ENCODE results near the gene WNT9A.

Gene WNT9A

GRCh38 chr1:227895828-227896685 is 51.7 kb downstream of the WNT9A start:
- DNase-seq = no peak

- DNase-seq = no peak
Measured at GRCh38 chr1:227894831-227895451, 52.8 kb downstream of the WNT9A start.

GRCh38 chr1:227893949-227894721 is 53.6 kb downstream of the WNT9A start:
- DNase-seq = no peak

GRCh38 chr1:227893300-227893948 is 54.3 kb downstream of the WNT9A start:
- no peak for DNase-seq

GRCh38 chr1:227892489-227893299 is 55.0 kb downstream of the WNT9A start:
- DNase-seq = no peak

- DNase-seq = no peak
Measured at GRCh38 chr1:227891955-227892488, 55.7 kb downstream of the WNT9A start.

- DNase-seq = no peak
Measured at GRCh38 chr1:227891223-227891954, 56.3 kb downstream of the WNT9A start.

- no peak for DNase-seq
Measured at GRCh38 chr1:227890451-227891222, 57.1 kb downstream of the WNT9A start.

- no peak for DNase-seq
Measured at GRCh38 chr1:227889863-227890405, 57.8 kb downstream of the WNT9A start.

GRCh38 chr1:227889047-227889862 is 58.5 kb downstream of the WNT9A start:
- no peak for DNase-seq

- DNase-seq = no peak
Measured at GRCh38 chr1:227888404-227889046, 59.2 kb downstream of the WNT9A start.

GRCh38 chr1:227887697-227888403 is 59.9 kb downstream of the WNT9A start:
- DNase-seq = no peak

- no peak for DNase-seq
Measured at GRCh38 chr1:227886993-227887696, 60.6 kb downstream of the WNT9A start.

- no peak for DNase-seq
Measured at GRCh38 chr1:227886503-227886961, 61.2 kb downstream of the WNT9A start.

GRCh38 chr1:227885648-227886502 is 61.9 kb downstream of the WNT9A start:
- no peak for DNase-seq

GRCh38 chr1:227885135-227885647 is 62.5 kb downstream of the WNT9A start:
- no peak for DNase-seq

All from NCI-H1105 treated with DMSO at 0.1 percent for 48 hours (cell line).